MM.1S (cell line): ENCODE data around the gene CCDC85C.

Source experiments
- DNase-seq: peaks from one replicate; pipeline ENCODE4 v3.0.0-alpha.2; 2015
- H2AFZ ChIP-seq: fragments of 300-600 bp; sonication (generic); 2 replicates; pipeline ENCODE4 v1.6.0; 2016; ENCODE audit warnings: antibody characterized with exemption, low read length
- H3F3A ChIP-seq: fragments of 300-600 bp; sonication (generic); 2 replicates; pipeline ENCODE4 v1.6.1; 2016; ENCODE audit warnings: mild to moderate bottlenecking, antibody characterized with exemption, low read length, moderate library complexity, mixed read lengths; ENCODE audit not compliant: insufficient read depth
- H3K27ac ChIP-seq: fragments of 300-600 bp; sonication (generic); 2 replicates; pipeline ENCODE4 v1.5.1; 2016; ENCODE audit warnings: mild to moderate bottlenecking, low read length
- H3K27me3 ChIP-seq: fragments of 300-600 bp; sonication (generic); replicated peaks from 2 replicates; pipeline ENCODE4 v1.6.0; 2016; ENCODE audit warnings: low read length; ENCODE audit not compliant: insufficient read depth
- H3K36me3 ChIP-seq: fragments of 300-600 bp; sonication (generic); replicated peaks from 2 replicates; pipeline ENCODE4 v1.6.1; 2016; ENCODE audit warnings: mild to moderate bottlenecking, low read length, mixed read lengths; ENCODE audit not compliant: insufficient read depth
- H3K4me1 ChIP-seq: fragments of 300-600 bp; sonication (generic); 2 replicates; pipeline ENCODE4 v1.6.1; 2016; ENCODE audit warnings: low read length, mixed read lengths
- H3K4me2 ChIP-seq: fragments of 300-600 bp; sonication (generic); 2 replicates; pipeline ENCODE4 v1.6.0; 2016; ENCODE audit warnings: low read depth, low read length
- H3K4me3 ChIP-seq: fragments of 300-600 bp; sonication (generic); 2 replicates; pipeline ENCODE4 v1.5.1; 2016; ENCODE audit warnings: low read length, mixed read lengths
- H3K79me2 ChIP-seq: fragments of 300-600 bp; sonication (generic); 2 replicates; pipeline ENCODE4 v1.6.1; 2016; ENCODE audit warnings: mixed run types, low read length, mixed read lengths
- H3K9ac ChIP-seq: fragments of 300-600 bp; sonication (generic); 2 replicates; pipeline ENCODE4 v1.6.1; 2016; ENCODE audit warnings: low read length, mixed read lengths
- H3K9me2 ChIP-seq: fragments of 300-600 bp; sonication (generic); replicated peaks from 2 replicates; pipeline ENCODE4 v1.6.1; 2016; ENCODE audit warnings: mild to moderate bottlenecking, low read length, mixed read lengths; ENCODE audit not compliant: insufficient read depth
- H3K9me3 ChIP-seq: fragments of 300-600 bp; sonication (generic); replicated peaks from 2 replicates; pipeline ENCODE4 v1.6.1; 2016; ENCODE audit warnings: mild to moderate bottlenecking, low read length, mixed read lengths; ENCODE audit not compliant: insufficient read depth
- H4K20me1 ChIP-seq: fragments of 300-600 bp; sonication (generic); 2 replicates; pipeline ENCODE4 v1.6.1; 2016; ENCODE audit warnings: mild to moderate bottlenecking, low read length, moderate library complexity, mixed read lengths; ENCODE audit not compliant: insufficient read depth
- EZH2 ChIP-seq: fragments of 300-600 bp; sonication (generic); optimal IDR thresholded peaks from 2 replicates; pipeline ENCODE3; 2017; ENCODE audit warnings: low read depth, mild to moderate bottlenecking, antibody characterized with exemption, low read length, mixed read lengths
- EZH2phosphoT487 ChIP-seq: fragments of 300-600 bp; sonication (generic); IDR thresholded peaks from 2 replicates; pipeline ENCODE4 v1.6.1; 2018; ENCODE audit warnings: antibody characterized with exemption, low read length
- TF ChIP-seq, protein P1 (sequence below): fragments of 300-600 bp; sonication (generic); IDR thresholded peaks from 2 replicates; pipeline ENCODE4 v1.5.1; 2016; ENCODE audit warnings: antibody characterized with exemption, low read length, mixed read lengths

Gene CCDC85C

DNA sequence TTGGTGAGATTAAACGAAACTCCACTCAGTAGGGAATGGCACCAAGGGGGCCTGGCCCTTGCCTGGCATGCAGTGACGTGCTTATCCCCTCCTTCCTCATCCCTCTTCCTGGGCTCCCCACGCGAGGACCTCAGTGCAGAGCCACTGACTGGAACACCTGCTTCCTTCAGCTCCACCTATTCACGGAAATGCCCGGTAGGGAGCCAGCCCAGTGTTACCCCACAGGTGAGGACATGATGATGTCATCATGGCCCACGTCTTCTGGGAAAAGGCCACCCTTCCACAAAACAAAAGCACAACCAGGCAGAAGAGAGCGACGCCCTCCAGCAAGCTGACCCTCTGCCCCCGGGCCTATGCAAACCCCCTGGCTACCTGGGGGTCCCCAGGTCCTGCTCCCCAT is 42.1 kb downstream of the CCDC85C start:
- no peak overlapping the region for H3K27ac ChIP-seq
- TF ChIP-seq EZH2phosphoT487 = no peak
- TF ChIP-seq, protein P1, sequence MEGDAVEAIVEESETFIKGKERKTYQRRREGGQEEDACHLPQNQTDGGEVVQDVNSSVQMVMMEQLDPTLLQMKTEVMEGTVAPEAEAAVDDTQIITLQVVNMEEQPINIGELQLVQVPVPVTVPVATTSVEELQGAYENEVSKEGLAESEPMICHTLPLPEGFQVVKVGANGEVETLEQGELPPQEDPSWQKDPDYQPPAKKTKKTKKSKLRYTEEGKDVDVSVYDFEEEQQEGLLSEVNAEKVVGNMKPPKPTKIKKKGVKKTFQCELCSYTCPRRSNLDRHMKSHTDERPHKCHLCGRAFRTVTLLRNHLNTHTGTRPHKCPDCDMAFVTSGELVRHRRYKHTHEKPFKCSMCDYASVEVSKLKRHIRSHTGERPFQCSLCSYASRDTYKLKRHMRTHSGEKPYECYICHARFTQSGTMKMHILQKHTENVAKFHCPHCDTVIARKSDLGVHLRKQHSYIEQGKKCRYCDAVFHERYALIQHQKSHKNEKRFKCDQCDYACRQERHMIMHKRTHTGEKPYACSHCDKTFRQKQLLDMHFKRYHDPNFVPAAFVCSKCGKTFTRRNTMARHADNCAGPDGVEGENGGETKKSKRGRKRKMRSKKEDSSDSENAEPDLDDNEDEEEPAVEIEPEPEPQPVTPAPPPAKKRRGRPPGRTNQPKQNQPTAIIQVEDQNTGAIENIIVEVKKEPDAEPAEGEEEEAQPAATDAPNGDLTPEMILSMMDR = no peak
- no peak for TF ChIP-seq EZH2
- no peaks in the 10 kb centered on the region for H3K27me3 ChIP-seq
- no peaks in the 10 kb centered on the region for H3K9me2 ChIP-seq
- H3K36me3 ChIP-seq = no peaks in the 10 kb centered on the region
- no peaks in the 10 kb centered on the region for H3K9me3 ChIP-seq
- DNase-seq = no peak
- no peaks in the 10 kb centered on the region for H3F3A ChIP-seq
- H4K20me1 ChIP-seq = no peaks in the 10 kb centered on the region
- H3K79me2 ChIP-seq = no peaks in the 10 kb centered on the region
- H3K4me2 ChIP-seq = no peak overlapping the region
- H3K4me3 ChIP-seq = no peak overlapping the region
- H2AFZ ChIP-seq = no peak overlapping the region
- H3K9ac ChIP-seq = no peak overlapping the region
- H3K4me1 ChIP-seq = no peaks in the 10 kb centered on the region

DNA sequence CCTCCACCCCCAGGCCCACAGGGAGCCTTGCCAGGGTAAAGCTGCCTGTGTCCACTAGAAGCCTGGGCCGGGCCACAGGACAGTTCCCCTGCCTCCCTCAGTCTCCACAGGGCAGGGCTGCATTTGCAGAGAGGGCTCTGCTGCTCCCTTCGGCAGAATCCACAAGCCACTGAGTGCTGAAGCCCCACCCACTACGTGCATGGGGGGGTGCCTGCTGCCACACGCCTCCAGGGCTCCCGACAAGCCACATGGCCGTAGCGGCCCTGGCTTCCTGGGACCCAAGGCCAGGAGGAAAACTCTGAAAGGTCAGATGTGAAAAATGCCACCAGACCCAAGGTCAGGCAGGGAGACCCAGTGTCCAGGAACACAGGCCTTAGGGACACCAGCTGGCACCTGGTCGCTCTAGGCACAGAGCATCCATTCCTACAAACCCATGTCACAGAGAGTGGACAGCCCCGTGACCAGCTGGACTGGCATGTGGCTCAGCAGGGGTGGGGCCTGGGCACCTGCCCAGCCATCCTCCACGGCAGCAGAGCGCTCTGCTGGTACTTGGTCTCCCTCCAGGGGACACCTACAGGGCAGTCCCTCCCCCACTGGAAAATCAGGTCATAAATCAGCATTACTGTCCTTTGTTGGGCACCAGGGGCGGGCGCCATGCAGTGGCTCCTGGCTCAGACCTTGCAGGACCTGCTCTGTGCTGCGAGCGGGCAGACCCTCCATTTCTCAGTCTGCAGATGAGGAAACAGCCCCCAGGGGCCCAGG is 42.9 kb downstream of the CCDC85C start:
- H2AFZ ChIP-seq = no peak overlapping the region
- no peak overlapping the region for H3K4me2 ChIP-seq
- no peak overlapping the region for H3K4me3 ChIP-seq
- H3K4me1 ChIP-seq = no peaks in the 10 kb centered on the region
- no peaks in the 10 kb centered on the region for H3F3A ChIP-seq
- H3K36me3 ChIP-seq = no peaks in the 10 kb centered on the region
- no peaks in the 10 kb centered on the region for H3K9me3 ChIP-seq
- no peak for TF ChIP-seq EZH2phosphoT487
- TF ChIP-seq EZH2 = no peak
- TF ChIP-seq, protein P1 = no peak
- no peaks in the 10 kb centered on the region for H3K79me2 ChIP-seq
- no peaks in the 10 kb centered on the region for H4K20me1 ChIP-seq
- no peak for DNase-seq
- H3K9me2 ChIP-seq = no peaks in the 10 kb centered on the region
- H3K9ac ChIP-seq = no peak overlapping the region
- no peak overlapping the region for H3K27ac ChIP-seq
- H3K27me3 ChIP-seq = no peaks in the 10 kb centered on the region

DNA sequence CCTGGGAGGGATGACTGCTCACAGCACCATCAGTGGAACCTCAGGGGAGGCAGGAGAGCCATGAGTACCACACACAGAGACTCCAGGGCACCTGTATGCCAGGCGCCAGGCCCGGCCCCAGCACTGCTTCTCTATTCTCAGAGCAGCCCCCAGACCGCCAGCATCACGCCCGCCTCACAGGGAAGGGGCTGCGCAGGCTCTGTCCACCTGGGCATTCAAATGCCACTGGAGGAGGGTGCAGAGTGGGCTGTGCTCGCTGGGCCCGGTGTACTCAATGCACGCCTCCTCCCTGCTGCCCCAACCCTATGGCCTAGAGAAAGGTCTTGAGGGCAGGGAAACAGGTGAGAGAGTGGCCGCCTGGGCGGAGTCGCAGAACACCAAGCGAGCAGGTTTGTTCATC is 43.6 kb downstream of the CCDC85C start:
- no peak overlapping the region for H2AFZ ChIP-seq
- no peaks in the 10 kb centered on the region for H3K9me2 ChIP-seq
- no peaks in the 10 kb centered on the region for H3K9me3 ChIP-seq
- H3K4me3 ChIP-seq = no peak overlapping the region
- H3F3A ChIP-seq = no peaks in the 10 kb centered on the region
- no peaks in the 10 kb centered on the region for H3K4me1 ChIP-seq
- no peak overlapping the region for H3K4me2 ChIP-seq
- TF ChIP-seq EZH2phosphoT487 = no peak
- TF ChIP-seq, protein P1 = no peak
- TF ChIP-seq EZH2 = no peak
- H3K36me3 ChIP-seq = no peaks in the 10 kb centered on the region
- H3K27me3 ChIP-seq = no peaks in the 10 kb centered on the region
- H3K9ac ChIP-seq = no peak overlapping the region
- DNase-seq = no peak
- no peaks in the 10 kb centered on the region for H4K20me1 ChIP-seq
- no peaks in the 10 kb centered on the region for H3K79me2 ChIP-seq
- no peak overlapping the region for H3K27ac ChIP-seq
